GM18498 (cell line): ENCODE measurements around the gene PITX1.
"Not testable (repeated sequence)": the region's sequence is repeated elsewhere in the genome, so short reads cannot be mapped to it uniquely, and the experiment has no call there.

Experiments
- ATAC-seq: cut with Tn5 transposase; IDR thresholded peaks from one replicate; pipeline ENCODE4 v1.9.1; 2021; ENCODE audit warnings: mild to moderate bottlenecking, moderate library complexity; ENCODE audit not compliant: unreplicated experiment

The PITX1 gene

GRCh38 chr5:135011355-135012032 lies 22.5 kb downstream of the PITX1 start:
- no peak for ATAC-seq

- no peak for ATAC-seq
Measured at GRCh38 chr5:135010502-135011354, 23.3 kb downstream of the PITX1 start.

- no peak for ATAC-seq
Measured at GRCh38 chr5:135009736-135010501, 24.1 kb downstream of the PITX1 start.

- no peak for ATAC-seq
Measured at GRCh38 chr5:135008981-135009735, 24.9 kb downstream of the PITX1 start.

- ATAC-seq = no peak
Measured at GRCh38 chr5:135008556-135008955, 25.5 kb downstream of the PITX1 start.

GRCh38 chr5:135007749-135008363 lies 26.2 kb downstream of the PITX1 start:
- no peak for ATAC-seq

GRCh38 chr5:135007305-135007704 lies 26.7 kb downstream of the PITX1 start:
- no peak for ATAC-seq

GRCh38 chr5:135005076-135005475 lies 29.0 kb downstream of the PITX1 start:
- ATAC-seq = no peak

GRCh38 chr5:135004376-135004775 lies 29.7 kb downstream of the PITX1 start:
- ATAC-seq = no peak

GRCh38 chr5:134998068-134998467 lies 36.0 kb downstream of the PITX1 start:
- ATAC-seq = not testable (repeated sequence)

GRCh38 chr5:134997015-134997414 lies 37.0 kb downstream of the PITX1 start:
- ATAC-seq = no peak

- no peak for ATAC-seq
Measured at GRCh38 chr5:134995850-134996402, 38.1 kb downstream of the PITX1 start.

GRCh38 chr5:134994560-134995156 lies 39.4 kb downstream of the PITX1 start:
- ATAC-seq = no peak

GRCh38 chr5:134993161-134993560 lies 40.9 kb downstream of the PITX1 start:
- no peak for ATAC-seq

- no peak for ATAC-seq
Measured at GRCh38 chr5:134992148-134992547, 41.9 kb downstream of the PITX1 start.

- not testable (repeated sequence) for ATAC-seq
Measured at GRCh38 chr5:134990183-134990582, 43.8 kb downstream of the PITX1 start.

- ATAC-seq = no peak
Measured at GRCh38 chr5:134989266-134989830, 44.7 kb downstream of the PITX1 start.

GRCh38 chr5:134982230-134982629 lies 51.8 kb downstream of the PITX1 start:
- ATAC-seq = no peak

GRCh38 chr5:134979416-134979815 lies 54.6 kb downstream of the PITX1 start:
- no peak for ATAC-seq
